ENCODE measurements around the gene ADISSP.
A peak's percentile ranks its signal among the peaks of the same experiment; 100 is the strongest.

DNA sequence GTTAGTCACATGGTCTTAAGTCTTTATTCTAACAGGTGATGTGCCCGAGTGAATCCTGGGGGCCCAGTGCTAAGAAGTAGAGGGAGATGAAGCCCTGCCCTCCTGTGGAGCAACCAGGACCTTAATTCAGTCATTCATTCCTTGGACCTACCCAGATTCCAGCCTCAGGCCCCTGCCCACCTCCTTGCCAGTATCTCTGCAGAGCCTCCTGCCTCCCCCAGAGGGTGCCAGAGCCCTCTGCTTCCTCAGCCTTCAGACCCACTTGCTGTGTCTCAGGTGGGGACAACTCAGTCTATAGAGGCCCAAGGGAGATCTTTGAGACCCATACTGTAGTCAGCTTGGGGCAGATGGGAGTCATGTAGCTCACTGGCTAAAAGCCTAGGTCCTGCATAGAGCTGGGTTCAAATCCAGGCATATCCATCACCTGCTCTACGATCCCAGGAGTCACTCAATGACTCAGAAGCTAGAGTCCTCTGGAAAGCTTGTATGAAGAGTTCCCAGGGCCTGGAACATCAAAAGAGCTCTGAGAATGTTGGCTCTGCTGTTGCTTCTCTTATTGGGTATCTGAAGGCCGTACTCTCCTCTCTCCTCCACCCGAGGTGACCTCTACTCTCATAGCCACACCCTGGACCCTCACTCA, 51.2 kb downstream of the ADISSP start:
- TF ChIP-seq EZH2 (IDR thresholded peaks at IDR 0.05; ENCODE audit: borderline replicate concordance, insufficient read depth, low read depth, low read length, poor library complexity, severe bottlenecking) (no peak), CTCF (IDR thresholded peaks at IDR 0.05) (peak; percentile 45)

Measured in B cell (primary cell).